Measurements from ENCODE around the gene PRRT4.
A peak's percentile ranks its signal among the peaks of the same experiment; 100 is the strongest.

PRRT4 gene

GRCh38 chr7:128394904-128395496 lies 33.5 kb upstream of the PRRT4 start:
- no peak for DNase-seq (ENCODE audit: low read depth)

GRCh38 chr7:128393526-128394330 lies 32.2 kb upstream of the PRRT4 start:
- DNase-seq (ENCODE audit: low read depth) = no peak

GRCh38 chr7:128392446-128393327 lies 31.2 kb upstream of the PRRT4 start:
- no peak for DNase-seq (ENCODE audit: low read depth)

- no peak for DNase-seq (ENCODE audit: low read depth)
These were observed 30.3 kb upstream of the PRRT4 start for GRCh38 chr7:128391805-128392204.

- no peak for DNase-seq (ENCODE audit: low read depth)
These were observed 29.5 kb upstream of the PRRT4 start for GRCh38 chr7:128390871-128391565.

GRCh38 chr7:128389618-128390329 lies 28.3 kb upstream of the PRRT4 start:
- no peak for DNase-seq (ENCODE audit: low read depth)

GRCh38 chr7:128389085-128389617 lies 27.7 kb upstream of the PRRT4 start:
- no peak for DNase-seq (ENCODE audit: low read depth)

GRCh38 chr7:128388145-128388485 lies 26.6 kb upstream of the PRRT4 start:
- DNase-seq (ENCODE audit: low read depth) = no peak

- DNase-seq (ENCODE audit: low read depth) = peak; percentile 39
These were observed 26.0 kb upstream of the PRRT4 start for GRCh38 chr7:128387216-128388144.

- DNase-seq (ENCODE audit: low read depth) = no peak
These were observed 24.8 kb upstream of the PRRT4 start for GRCh38 chr7:128385988-128386925.

- DNase-seq (ENCODE audit: low read depth) = no peak
These were observed 23.2 kb upstream of the PRRT4 start for GRCh38 chr7:128384726-128385125.

GRCh38 chr7:128383776-128384175 lies 22.3 kb upstream of the PRRT4 start:
- DNase-seq (ENCODE audit: low read depth) = no peak

GRCh38 chr7:128381161-128381821 lies 19.8 kb upstream of the PRRT4 start:
- DNase-seq (ENCODE audit: low read depth) = no peak

GRCh38 chr7:128380483-128381106 lies 19.1 kb upstream of the PRRT4 start:
- no peak for DNase-seq (ENCODE audit: low read depth)

- DNase-seq (ENCODE audit: low read depth) = no peak
These were observed 18.5 kb upstream of the PRRT4 start for GRCh38 chr7:128379900-128380479.

GRCh38 chr7:128378637-128379036 lies 17.1 kb upstream of the PRRT4 start:
- no peak for DNase-seq (ENCODE audit: low read depth)

- no peak for DNase-seq (ENCODE audit: low read depth)
These were observed 14.6 kb upstream of the PRRT4 start for GRCh38 chr7:128376077-128376476.

GRCh38 chr7:128374041-128374440 lies 12.6 kb upstream of the PRRT4 start:
- DNase-seq (ENCODE audit: low read depth) = no peak

Data from stimulated activated CD8-positive, alpha-beta memory T cell treated with anti-CD3 and anti-CD28 coated beads, Interleukin-15, amount 100 ng/mL, for 24 hours (primary cell).